Panc1 (cell line): ENCODE results near the gene COIL. TPM values are rescaled to one million over a fixed set of nuclear protein-coding genes. Genes with fewer than 3 reads are reported as not detected.

Experiments used
- ATAC-seq: fragments of 200-7000 bp; cut with Tn5 transposase; 2 replicates; pipeline ENCODE4 v1.9.1; 2020; ENCODE audit warnings: mild to moderate bottlenecking, moderate library complexity
- BruUV-seq: library from RNA; stranded (reverse); fragments of 400-500 nt; replicated peaks from 2 replicates; lab custom pipeline; 2021; lab: Mats Ljungman, UMichigan
- CTCF ChIA-PET: fragments of 300-600 bp; sonication (Branson Sonifier 250); formaldehyde crosslinking; loops from one replicate; lab custom pipeline; 2022; ENCODE audit warnings: antibody characterized with exemption; lab: Charles Lee
- POLR2A ChIA-PET: fragments of 300-600 bp; sonication (Branson Sonifier 250); formaldehyde crosslinking; loops from one replicate; lab custom pipeline; 2022; ENCODE audit warnings: antibody characterized with exemption; lab: Charles Lee
- DNase-seq: peaks from one replicate; pipeline ENCODE4 v3.0.0-alpha.2; 2010; ENCODE audit warnings: low read depth, low spot score
- H3K27ac ChIP-seq: 2 replicates; pipeline ENCODE4 v1.5.1; 2011; ENCODE audit warnings: mild to moderate bottlenecking, low read length, inconsistent platforms
- H3K27me3 ChIP-seq: fragments of 200-500 bp; sonication (Bioruptor generic); 2 replicates; pipeline ENCODE4 v1.6.0; 2014; ENCODE audit warnings: low read length, inconsistent platforms; ENCODE audit not compliant: control insufficient read depth, insufficient read depth
- H3K36me3 ChIP-seq: fragments of 200-500 bp; sonication (Bioruptor generic); 2 replicates; pipeline ENCODE4 v1.5.1; 2014; ENCODE audit warnings: inconsistent platforms, mild to moderate bottlenecking, low read length, moderate library complexity; ENCODE audit not compliant: control insufficient read depth, insufficient read depth
- H3K4me1 ChIP-seq: 2 replicates; pipeline ENCODE4 v1.5.1; 2011; ENCODE audit warnings: inconsistent platforms, mild to moderate bottlenecking, low read length, moderate library complexity; ENCODE audit not compliant: control insufficient read depth, insufficient read depth
- H3K4me3 ChIP-seq, 2 experiments: 2 replicates each; pipeline ENCODE4 v1.5.1; 2011 to 2012; ENCODE audit warnings: low read depth in 2 of 2, low read length in 2 of 2, mild to moderate bottlenecking in 2 of 2, inconsistent platforms in 1 of 2, moderate library complexity in 1 of 2
- H3K9me3 ChIP-seq: fragments of 200-500 bp; sonication (Bioruptor generic); 2 replicates; pipeline ENCODE4 v1.5.1; 2014; ENCODE audit warnings: low read depth, mild to moderate bottlenecking, inconsistent platforms, low read length, moderate library complexity; ENCODE audit not compliant: control insufficient read depth, insufficient read depth
- POLR2AphosphoS5 ChIP-seq: IDR thresholded peaks from 2 replicates; pipeline ENCODE4 v1.6.1; 2012; ENCODE audit warnings: mild to moderate bottlenecking, low read depth, low read length, moderate library complexity
- REST ChIP-seq, 2 experiments: IDR thresholded peaks; 2 replicates each; pipeline ENCODE4 v1.6.1; 2011 to 2012; ENCODE audit warnings: low read depth in 2 of 2, control low read depth in 1 of 2, low read length in 1 of 2, mild to moderate bottlenecking in 1 of 2, moderate library complexity in 1 of 2; ENCODE audit not compliant: insufficient read depth in 1 of 2
- SIN3A ChIP-seq: IDR thresholded peaks from 2 replicates; pipeline ENCODE4 v1.6.1; 2012; ENCODE audit warnings: low read depth, mild to moderate bottlenecking, low read length, moderate library complexity, borderline replicate concordance; ENCODE audit not compliant: insufficient read depth
- TCF7L2 ChIP-seq: IDR thresholded peaks from 2 replicates; pipeline ENCODE4 v1.6.1; 2011; ENCODE audit warnings: mild to moderate bottlenecking, low read depth, low read length, inconsistent platforms
- in situ Hi-C: cut with HindIII; loops from 2 replicates; pipeline ENCODE4 v1.10.0; 2016; ENCODE audit warnings: low sequenced_read_pairs, low pct_unique_long_range_greater_than_20kb
- intact Hi-C: fragments of 100-400 bp; cut with micrococcal nuclease; formaldehyde crosslinking; loops from one replicate; pipeline ENCODE4 v1.10.0; 2022; ENCODE audit not compliant: unreplicated experiment
- total RNA-seq: library from RNA; stranded (reverse); gene quantifications from one replicate; pipeline ENCODE4 v1.2.1, GENCODE V29; 2021; ENCODE audit not compliant: unreplicated experiment
- TF ChIP-seq, protein P1 (sequence below): fragments of 450-650 bp; IDR thresholded peaks from 2 replicates; pipeline ENCODE4 v1.5.1; 2017; ENCODE audit warnings: mild to moderate bottlenecking

Gene COIL
- total RNA-seq, 1 experiment from 2014 or later = 32.9 TPM

GRCh38 chr17:57002904-57003303, 42.1 kb upstream of the COIL start:
- H3K4me1 ChIP-seq = no peaks in the 10 kb centered on the region
- ChIA-PET CTCF (interaction anchor here (0.7 kb wide), 1 partner anchor 46 kb away, joined by 5 read pairs; no protein-coding TSS in a partner anchor), POLR2A (no interaction called here)
- H3K27me3 ChIP-seq = no peaks in the 10 kb centered on the region
- DNase-seq = no peak
- no peak overlapping the region for H3K27ac ChIP-seq
- no peaks in the 10 kb centered on the region for H3K9me3 ChIP-seq
- no peak overlapping the region for H3K4me3 ChIP-seq
- in situ Hi-C loops = no loop called here
- H3K36me3 ChIP-seq = no peaks in the 10 kb centered on the region
- TF ChIP-seq SIN3A (no peak), REST (IDR thresholded peaks at IDR 0.05; ENCODE audit: insufficient read depth in 1 of 2, low read depth in 2 of 2, low read length in 1 of 2) (no peak), POLR2AphosphoS5 (no peak), TCF7L2 (no peak)
- TF ChIP-seq, protein P1, sequence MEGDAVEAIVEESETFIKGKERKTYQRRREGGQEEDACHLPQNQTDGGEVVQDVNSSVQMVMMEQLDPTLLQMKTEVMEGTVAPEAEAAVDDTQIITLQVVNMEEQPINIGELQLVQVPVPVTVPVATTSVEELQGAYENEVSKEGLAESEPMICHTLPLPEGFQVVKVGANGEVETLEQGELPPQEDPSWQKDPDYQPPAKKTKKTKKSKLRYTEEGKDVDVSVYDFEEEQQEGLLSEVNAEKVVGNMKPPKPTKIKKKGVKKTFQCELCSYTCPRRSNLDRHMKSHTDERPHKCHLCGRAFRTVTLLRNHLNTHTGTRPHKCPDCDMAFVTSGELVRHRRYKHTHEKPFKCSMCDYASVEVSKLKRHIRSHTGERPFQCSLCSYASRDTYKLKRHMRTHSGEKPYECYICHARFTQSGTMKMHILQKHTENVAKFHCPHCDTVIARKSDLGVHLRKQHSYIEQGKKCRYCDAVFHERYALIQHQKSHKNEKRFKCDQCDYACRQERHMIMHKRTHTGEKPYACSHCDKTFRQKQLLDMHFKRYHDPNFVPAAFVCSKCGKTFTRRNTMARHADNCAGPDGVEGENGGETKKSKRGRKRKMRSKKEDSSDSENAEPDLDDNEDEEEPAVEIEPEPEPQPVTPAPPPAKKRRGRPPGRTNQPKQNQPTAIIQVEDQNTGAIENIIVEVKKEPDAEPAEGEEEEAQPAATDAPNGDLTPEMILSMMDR = no peak
- no peak for ATAC-seq
- BruUV-seq = no TSS peak
- intact Hi-C loops = no loop called here

DNA sequence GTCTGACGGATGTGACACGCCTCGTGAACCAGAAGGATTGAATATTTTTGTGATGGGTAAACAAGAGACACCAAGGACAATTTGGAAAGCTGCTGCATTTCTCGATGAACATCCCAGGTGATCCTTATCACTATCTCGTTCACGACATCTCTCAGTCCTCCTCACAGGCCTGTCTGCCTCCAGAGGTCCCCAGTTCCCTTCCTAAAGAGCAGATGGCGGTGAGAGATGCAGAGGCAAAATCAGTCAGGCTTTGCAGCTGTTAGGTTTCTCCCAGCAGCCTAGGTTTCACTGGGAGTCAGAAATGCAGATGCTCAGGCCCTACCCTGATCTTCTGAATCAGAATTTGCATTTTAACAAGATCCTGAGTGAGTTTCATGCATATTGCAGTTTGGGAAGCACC, 40.7 kb upstream of the COIL start:
- no peak overlapping the region for H3K4me3 ChIP-seq
- POLR2A ChIA-PET = no interaction called here

More for the DNA sequence above, 40.7 kb upstream of the COIL start:
- no TSS peak for BruUV-seq
- no peak overlapping the region for H3K27ac ChIP-seq
- H3K27me3 ChIP-seq = no peaks in the 10 kb centered on the region
- ATAC-seq = no peak
- intact Hi-C loops (no loop called here), in situ Hi-C loops (no loop called here)
- DNase-seq = no peak
- TF ChIP-seq POLR2AphosphoS5 = no peak
- TF ChIP-seq, protein P1 = peak; percentile 21; the same call in 1 of the 2 replicates
- H3K36me3 ChIP-seq = no peaks in the 10 kb centered on the region
- CTCF ChIA-PET = interaction anchor here (1.2 kb wide), 1 partner anchor 10 kb away, joined by 3 read pairs; no protein-coding TSS in a partner anchor
- no peaks in the 10 kb centered on the region for H3K9me3 ChIP-seq
- no peaks in the 10 kb centered on the region for H3K4me1 ChIP-seq
